GM18870 (cell line): ENCODE data around the gene ORM2.

Source experiments
- ATAC-seq: cut with Tn5 transposase; IDR thresholded peaks from one replicate; pipeline ENCODE4 v1.9.1; 2021; ENCODE audit warnings: moderate library complexity; ENCODE audit not compliant: unreplicated experiment

The ORM2 gene

GRCh38 chr9:114348261-114348905 is 18.7 kb downstream of the ORM2 start:
- no peak for ATAC-seq

- peak; percentile 91 for ATAC-seq
These were observed 19.3 kb downstream of the ORM2 start for GRCh38 chr9:114348906-114349482.

GRCh38 chr9:114349713-114350480 is 20.2 kb downstream of the ORM2 start:
- ATAC-seq: no peak

- ATAC-seq: no peak
These were observed 21.1 kb downstream of the ORM2 start for GRCh38 chr9:114350636-114351401.

GRCh38 chr9:114351932-114352331 is 22.3 kb downstream of the ORM2 start:
- ATAC-seq: no peak

GRCh38 chr9:114355821-114356220 is 26.2 kb downstream of the ORM2 start:
- ATAC-seq: no peak

GRCh38 chr9:114356792-114357191 is 27.1 kb downstream of the ORM2 start:
- no peak for ATAC-seq

GRCh38 chr9:114357360-114357759 is 27.7 kb downstream of the ORM2 start:
- no peak for ATAC-seq

- ATAC-seq: no peak
These were observed 28.3 kb downstream of the ORM2 start for GRCh38 chr9:114357911-114358328.

- ATAC-seq: no peak
These were observed 30.1 kb downstream of the ORM2 start for GRCh38 chr9:114359801-114360200.

- ATAC-seq: no peak
These were observed 31.9 kb downstream of the ORM2 start for GRCh38 chr9:114361542-114361941.

- ATAC-seq: no peak
These were observed 32.7 kb downstream of the ORM2 start for GRCh38 chr9:114362394-114362793.

- ATAC-seq: no peak
These were observed 33.8 kb downstream of the ORM2 start for GRCh38 chr9:114363424-114363823.

GRCh38 chr9:114364134-114365041 is 34.7 kb downstream of the ORM2 start:
- ATAC-seq: no peak

- no peak for ATAC-seq
These were observed 35.5 kb downstream of the ORM2 start for GRCh38 chr9:114365194-114365593.

GRCh38 chr9:114366334-114367128 is 36.9 kb downstream of the ORM2 start:
- ATAC-seq: peak; percentile 43

- ATAC-seq: no peak
These were observed 37.7 kb downstream of the ORM2 start for GRCh38 chr9:114367366-114367765.

- ATAC-seq: no peak
These were observed 38.3 kb downstream of the ORM2 start for GRCh38 chr9:114367772-114368569.
